GM12892 (cell line): Measurements from ENCODE around the gene SSR1.

Source experiments
- DNase-seq: peaks from one replicate; pipeline ENCODE4 v3.0.0; 2011; ENCODE audit not compliant: insufficient read length
- FAIRE-seq: peaks from 2 replicates; lab custom pipeline; 2011; peaks lifted over from hg19 to GRCh38; lab: Jason Lieb, UNC
- POLR2A ChIP-seq: IDR thresholded peaks from 2 replicates; pipeline ENCODE4 v1.6.1; 2011; ENCODE audit warnings: low read depth, low read length, control low read depth
- POLR2AphosphoS5 ChIP-seq: IDR thresholded peaks from 2 replicates; pipeline ENCODE4 v1.6.1; 2011; ENCODE audit warnings: low read depth, low read length, control low read depth
- TAF1 ChIP-seq: IDR thresholded peaks from 2 replicates; pipeline ENCODE4 v1.6.1; 2011; ENCODE audit warnings: low read depth, mild to moderate bottlenecking, control low read depth, low read length, borderline replicate concordance

The SSR1 gene

DNA sequence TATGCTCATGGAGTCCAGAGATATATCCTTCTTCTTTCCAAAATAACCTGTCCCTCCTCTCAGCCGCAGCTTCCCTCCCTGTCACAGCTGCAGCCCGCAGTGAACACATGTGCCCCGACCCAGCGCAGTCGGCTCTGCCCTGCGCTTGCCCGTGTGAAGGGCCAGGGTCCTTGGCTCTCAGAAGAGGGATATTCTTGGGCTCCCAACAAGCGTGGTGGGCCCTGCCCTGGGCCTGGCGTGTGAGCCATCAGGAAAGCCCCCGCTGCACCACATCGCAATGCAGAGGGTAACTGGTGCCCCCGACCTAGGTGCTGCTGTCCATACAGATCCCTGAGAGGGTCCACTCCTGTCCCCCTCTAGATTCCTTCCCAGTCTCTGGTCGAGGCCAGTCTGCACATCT, 65.2 kb downstream of the SSR1 start:
- no peak for DNase-seq
- TF ChIP-seq POLR2AphosphoS5 (no peak), TAF1 (no peak), POLR2A (no peak)
- FAIRE-seq = no peak

DNA sequence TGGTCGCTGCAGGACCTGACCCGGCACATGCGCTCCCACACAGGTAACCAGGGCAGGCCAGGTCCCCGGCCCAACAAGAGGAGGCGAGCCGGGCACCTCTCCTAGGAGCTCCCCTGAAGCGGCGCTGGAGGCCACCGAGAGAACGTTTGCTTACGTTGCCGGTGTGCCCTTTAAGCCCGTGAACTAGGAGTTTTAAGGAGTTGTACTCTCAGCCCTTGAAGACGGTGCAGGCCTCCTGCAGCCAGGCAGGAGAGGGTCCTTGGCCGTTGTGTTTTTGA, 65.9 kb downstream of the SSR1 start:
- DNase-seq = no peak
- TF ChIP-seq POLR2A (no peak; the same call in 1 of the 2 replicates), TAF1 (no peak), POLR2AphosphoS5 (no peak)
- no peak for FAIRE-seq

DNA sequence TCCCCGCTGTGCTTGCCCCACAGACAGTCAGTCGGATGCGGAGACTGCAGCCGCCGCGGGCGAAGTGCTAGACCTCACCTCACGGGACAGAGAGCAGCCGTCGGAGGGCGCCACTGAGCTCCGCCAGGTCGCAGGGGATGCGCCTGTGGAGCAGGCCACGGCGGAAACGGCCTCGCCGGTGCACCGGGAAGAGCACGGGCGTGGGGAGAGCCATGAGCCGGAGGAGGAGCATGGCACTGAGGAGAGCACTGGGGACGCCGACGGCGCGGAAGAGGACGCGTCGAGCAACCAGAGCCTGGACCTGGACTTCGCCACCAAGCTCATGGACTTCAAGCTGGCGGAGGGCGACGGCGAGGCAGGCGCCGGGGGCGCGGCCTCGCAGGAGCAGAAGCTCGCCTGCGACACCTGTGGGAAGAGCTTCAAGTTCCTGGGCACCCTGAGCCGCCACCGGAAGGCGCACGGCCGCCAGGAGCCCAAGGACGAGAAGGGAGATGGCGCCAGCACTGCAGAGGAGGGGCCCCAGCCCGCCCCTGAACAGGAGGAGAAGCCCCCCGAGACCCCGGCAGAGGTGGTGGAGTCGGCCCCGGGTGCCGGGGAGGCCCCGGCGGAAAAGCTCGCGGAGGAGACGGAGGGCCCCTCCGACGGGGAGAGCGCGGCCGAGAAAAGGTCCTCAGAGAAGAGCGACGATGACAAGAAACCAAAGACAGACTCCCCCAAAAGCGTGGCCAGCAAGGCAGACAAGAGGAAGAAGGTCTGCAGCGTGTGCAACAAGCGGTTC, 66.4 kb downstream of the SSR1 start:
- TF ChIP-seq TAF1 (no peak), POLR2A (0 out of 2 replicates have a peak, but pooled peaks have one; percentile 3), POLR2AphosphoS5 (no peak; the same call in 1 of the 2 replicates)
- no peak for DNase-seq
- no peak for FAIRE-seq

- FAIRE-seq (no peak), DNase-seq (no peak)
- TF ChIP-seq POLR2AphosphoS5 (peak; percentile 33; the same call in 1 of the 2 replicates), POLR2A (no peak; the same call in 1 of the 2 replicates)
These were observed 67.2 kb downstream of the SSR1 start for GRCh38 chr6:7245668-7246393.

- DNase-seq (no peak), FAIRE-seq (peak; percentile 78)
- TF ChIP-seq TAF1 (no peak), POLR2A (no peak), POLR2AphosphoS5 (no peak)
These were observed 69.6 kb downstream of the SSR1 start for GRCh38 chr6:7243179-7243981.

DNA sequence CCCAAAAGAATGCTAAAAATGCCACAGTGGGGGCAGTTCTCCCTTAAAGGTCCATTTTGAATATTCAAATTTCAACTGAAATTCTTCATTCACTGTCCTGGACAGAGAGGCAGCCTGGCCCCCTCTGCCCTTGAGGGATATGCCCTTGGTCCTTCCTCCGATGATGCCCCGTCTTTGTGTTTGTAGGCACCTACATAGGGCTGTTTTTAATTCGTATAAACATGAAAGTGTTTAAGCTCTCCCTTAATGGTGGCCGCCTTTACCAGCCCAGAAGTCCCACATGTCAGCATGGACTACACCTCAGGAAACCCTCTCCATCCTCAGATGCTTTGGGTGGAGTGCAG, 70.2 kb downstream of the SSR1 start:
- no peak for FAIRE-seq
- TF ChIP-seq TAF1 = no peak
- no peak for TF ChIP-seq POLR2A
- TF ChIP-seq POLR2AphosphoS5 = no peak
- no peak for DNase-seq

DNA sequence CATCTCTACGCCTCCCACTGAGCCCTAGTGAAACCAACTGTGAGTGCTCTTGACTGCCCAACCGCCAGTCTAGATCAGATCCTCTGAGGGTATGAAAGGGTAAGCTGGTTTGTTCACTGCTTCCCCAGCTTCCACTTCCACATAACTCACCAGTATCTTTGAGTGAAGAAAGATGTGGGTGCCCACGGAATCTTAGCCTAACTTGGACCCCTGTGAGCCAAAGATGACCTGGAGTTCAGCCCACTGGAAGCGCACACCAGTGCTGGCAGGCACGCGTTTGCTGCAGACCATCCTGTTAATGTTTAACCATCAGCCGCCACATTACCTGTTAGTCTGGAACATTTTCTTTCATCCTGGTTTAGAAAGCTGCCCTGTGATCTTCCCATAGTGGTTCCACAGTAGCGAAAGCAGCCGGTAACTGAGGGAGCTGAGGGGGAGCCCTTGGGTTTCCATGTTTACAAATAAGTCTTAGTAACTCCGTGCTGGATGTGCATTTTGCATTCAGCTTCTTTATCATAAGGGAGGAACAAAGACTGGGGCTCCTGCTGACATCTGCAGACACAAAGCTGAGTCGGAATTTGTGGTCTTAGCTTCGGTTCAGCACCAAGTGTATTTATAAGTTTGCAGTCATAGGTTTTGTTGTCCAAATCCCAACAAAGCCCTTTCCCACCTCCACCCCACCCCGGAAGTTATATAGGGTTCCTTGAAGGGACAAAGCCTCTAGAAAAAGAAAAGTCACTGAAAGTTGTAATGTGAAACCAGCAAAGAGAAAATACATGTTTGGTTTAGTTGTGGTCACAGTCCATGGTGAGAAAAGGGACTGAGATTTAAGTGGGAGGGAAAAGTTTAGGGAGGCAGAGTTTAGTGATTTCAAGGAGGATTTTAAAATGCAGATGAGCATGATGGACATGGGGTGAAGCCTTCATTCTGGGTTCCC, 71.0 kb downstream of the SSR1 start:
- TF ChIP-seq POLR2AphosphoS5 (no peak), POLR2A (no peak), TAF1 (no peak)
- DNase-seq = no peak
- no peak for FAIRE-seq

DNA sequence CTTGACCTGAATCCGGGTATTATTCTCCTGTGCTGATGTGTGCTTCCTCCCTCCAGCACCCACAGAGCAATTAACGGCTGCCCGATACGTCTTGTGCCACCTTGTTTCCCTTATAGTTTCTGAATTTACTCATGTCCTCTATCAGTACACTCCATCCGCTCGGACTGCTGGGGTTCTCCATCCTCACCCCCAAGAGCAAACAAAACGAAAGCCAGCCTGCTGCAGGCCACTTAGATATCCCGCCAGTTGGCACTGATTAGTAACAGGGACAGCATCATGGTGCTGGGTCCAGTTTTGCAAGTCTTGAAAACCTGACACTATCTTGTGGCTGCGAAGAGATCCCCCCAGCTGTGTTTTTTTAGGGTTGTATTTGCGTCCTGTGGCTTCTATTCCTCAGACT, 71.8 kb downstream of the SSR1 start:
- no peak for TF ChIP-seq TAF1
- no peak for TF ChIP-seq POLR2AphosphoS5
- no peak for TF ChIP-seq POLR2A
- FAIRE-seq (no peak), DNase-seq (no peak)

- DNase-seq (no peak), FAIRE-seq (no peak)
- no peak for TF ChIP-seq TAF1
- no peak for TF ChIP-seq POLR2AphosphoS5
- no peak for TF ChIP-seq POLR2A
These were observed 72.6 kb downstream of the SSR1 start for GRCh38 chr6:7240351-7240750.

DNA sequence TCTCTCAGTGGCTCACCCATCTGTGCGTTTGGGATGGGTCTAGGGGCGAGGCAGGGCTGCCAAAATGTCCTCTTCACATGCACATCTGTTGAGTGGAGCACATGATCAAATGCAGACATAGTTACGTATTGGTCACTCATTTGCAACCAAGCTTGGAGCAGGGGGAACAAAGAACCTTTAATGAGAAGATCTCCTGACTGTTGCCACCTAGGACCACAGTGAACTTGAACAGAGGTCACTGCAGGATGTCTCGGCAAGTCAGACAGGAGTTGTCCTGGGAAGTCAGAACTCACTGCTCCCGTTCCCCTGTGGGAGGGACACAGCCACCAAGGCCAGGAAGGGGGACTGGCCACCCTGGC, 73.4 kb downstream of the SSR1 start:
- no peak for TF ChIP-seq POLR2AphosphoS5
- TF ChIP-seq POLR2A = no peak; the same call in 1 of the 2 replicates
- no peak for TF ChIP-seq TAF1
- DNase-seq (no peak), FAIRE-seq (no peak)
